A673 (cell line): ENCODE data around the gene TBC1D22A. TPM values are rescaled to one million over a fixed set of nuclear protein-coding genes. Genes with fewer than 3 reads are reported as not detected.

Experiments
- BruUV-seq: library from RNA; stranded (reverse); fragments of 400-500 nt; replicated peaks from 2 replicates; lab custom pipeline; 2021; lab: Mats Ljungman, UMichigan
- CTCF ChIA-PET: fragments of 300-600 bp; sonication (Branson Sonifier 250); formaldehyde crosslinking; loops from one replicate; lab custom pipeline; 2022; ENCODE audit warnings: antibody characterized with exemption; lab: Charles Lee
- POLR2A ChIA-PET: fragments of 300-600 bp; sonication (Branson Sonifier 250); formaldehyde crosslinking; loops from one replicate; lab custom pipeline; 2022; ENCODE audit warnings: antibody characterized with exemption; ENCODE audit not compliant: low non-redundant PET; lab: Charles Lee
- DNase-seq: peaks from one replicate; pipeline ENCODE4 v3.0.0-alpha.2; 2015; ENCODE audit warnings: low spot score
- H3K27ac ChIP-seq: fragments of 200-600 bp; sonication (generic); 2 replicates; pipeline ENCODE4 v1.5.1; 2016; ENCODE audit warnings: mixed run types, low read depth, mild to moderate bottlenecking, mixed read lengths, antibody characterized with exemption, low read length; ENCODE audit not compliant: poor library complexity, severe bottlenecking
- H3K27me3 ChIP-seq: fragments of 200-600 bp; sonication (generic); replicated peaks from 2 replicates; pipeline ENCODE4 v1.6.1; 2017; ENCODE audit warnings: mixed run types, low read depth, mild to moderate bottlenecking, mixed read lengths, antibody characterized with exemption, low read length; ENCODE audit not compliant: insufficient read depth, poor library complexity
- H3K36me3 ChIP-seq: fragments of 200-600 bp; sonication (generic); 2 replicates; pipeline ENCODE4 v1.6.1; 2016; ENCODE audit warnings: mixed run types, mild to moderate bottlenecking, mixed read lengths, antibody characterized with exemption, low read length; ENCODE audit not compliant: insufficient read depth, poor library complexity, severe bottlenecking
- H3K4me1 ChIP-seq: fragments of 200-600 bp; sonication (generic); 2 replicates; pipeline ENCODE4 v1.6.1; 2017; ENCODE audit warnings: mixed run types, mild to moderate bottlenecking, mixed read lengths, antibody characterized with exemption, low read length; ENCODE audit not compliant: insufficient read depth, poor library complexity, severe bottlenecking
- H3K4me3 ChIP-seq: fragments of 200-600 bp; sonication (generic); 2 replicates; pipeline ENCODE4 v1.5.1; 2016; ENCODE audit warnings: low read depth, mixed run types, mild to moderate bottlenecking, mixed read lengths, low read length; ENCODE audit not compliant: poor library complexity, severe bottlenecking
- H3K9me3 ChIP-seq: fragments of 200-600 bp; sonication (generic); 2 replicates; pipeline ENCODE4 v1.6.1; 2016; ENCODE audit warnings: mixed run types, low read depth, mild to moderate bottlenecking, mixed read lengths, antibody characterized with exemption, low read length; ENCODE audit not compliant: poor library complexity, severe bottlenecking
- EZH2 ChIP-seq: fragments of 200-600 bp; sonication (generic); IDR thresholded peaks from 2 replicates; pipeline ENCODE4 v1.6.1; 2017; ENCODE audit warnings: borderline replicate concordance, low read depth, mild to moderate bottlenecking, mixed read lengths, antibody characterized with exemption, low read length; ENCODE audit not compliant: poor library complexity, severe bottlenecking
- intact Hi-C: fragments of 100-400 bp; cut with micrococcal nuclease; formaldehyde crosslinking; loops from one replicate; pipeline ENCODE4 v1.10.0; 2022; ENCODE audit not compliant: unreplicated experiment
- total RNA-seq: library from RNA; stranded (reverse); gene quantifications from 2 replicates; pipeline ENCODE4 v1.2.3, GENCODE V29; 2021
- TF ChIP-seq, protein P1 (sequence below): fragments of 300-800, 200-600 bp; sonication (generic); conservative IDR thresholded peaks from 2 replicates; pipeline ENCODE4 v1.5.1; 2017; ENCODE audit warnings: low read depth, mild to moderate bottlenecking, antibody characterized with exemption, low read length, moderate library complexity, mixed read lengths

The TBC1D22A gene
- total RNA-seq, 1 experiment from 2014 or later = 22.5 TPM

DNA sequence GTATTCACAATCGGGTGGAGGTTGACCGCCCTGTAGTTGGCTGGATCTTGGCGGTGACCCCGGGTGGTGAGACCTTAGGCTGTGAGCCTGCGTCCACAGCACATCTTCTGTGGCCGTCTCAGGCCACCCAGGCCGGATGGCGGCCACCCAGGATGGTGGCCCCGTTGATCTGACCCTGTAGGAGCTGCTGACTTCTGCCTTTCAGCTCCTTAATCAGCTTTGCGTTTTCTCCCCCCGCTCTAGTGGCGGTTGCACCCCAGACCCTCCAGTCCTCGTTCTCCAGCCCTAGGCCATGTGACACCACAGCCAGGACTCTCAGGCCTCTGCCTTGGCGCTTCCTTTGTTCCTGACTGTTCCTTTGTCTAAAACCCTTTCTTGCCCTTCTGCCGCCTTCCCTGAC is 244.0 kb downstream of the TBC1D22A start:
- DNase-seq = no peak
- BruUV-seq = no TSS peak
- ChIA-PET POLR2A (no interaction called here), CTCF (no interaction called here)
- no peaks in the 10 kb centered on the region for H3K36me3 ChIP-seq
- intact Hi-C loops = no loop called here
- H3K4me1 ChIP-seq = no peaks in the 10 kb centered on the region
- H3K9me3 ChIP-seq = no peaks in the 10 kb centered on the region
- H3K27me3 ChIP-seq = no peaks in the 10 kb centered on the region
- no peak overlapping the region for H3K27ac ChIP-seq
- no peak overlapping the region for H3K4me3 ChIP-seq
- TF ChIP-seq, protein P1, sequence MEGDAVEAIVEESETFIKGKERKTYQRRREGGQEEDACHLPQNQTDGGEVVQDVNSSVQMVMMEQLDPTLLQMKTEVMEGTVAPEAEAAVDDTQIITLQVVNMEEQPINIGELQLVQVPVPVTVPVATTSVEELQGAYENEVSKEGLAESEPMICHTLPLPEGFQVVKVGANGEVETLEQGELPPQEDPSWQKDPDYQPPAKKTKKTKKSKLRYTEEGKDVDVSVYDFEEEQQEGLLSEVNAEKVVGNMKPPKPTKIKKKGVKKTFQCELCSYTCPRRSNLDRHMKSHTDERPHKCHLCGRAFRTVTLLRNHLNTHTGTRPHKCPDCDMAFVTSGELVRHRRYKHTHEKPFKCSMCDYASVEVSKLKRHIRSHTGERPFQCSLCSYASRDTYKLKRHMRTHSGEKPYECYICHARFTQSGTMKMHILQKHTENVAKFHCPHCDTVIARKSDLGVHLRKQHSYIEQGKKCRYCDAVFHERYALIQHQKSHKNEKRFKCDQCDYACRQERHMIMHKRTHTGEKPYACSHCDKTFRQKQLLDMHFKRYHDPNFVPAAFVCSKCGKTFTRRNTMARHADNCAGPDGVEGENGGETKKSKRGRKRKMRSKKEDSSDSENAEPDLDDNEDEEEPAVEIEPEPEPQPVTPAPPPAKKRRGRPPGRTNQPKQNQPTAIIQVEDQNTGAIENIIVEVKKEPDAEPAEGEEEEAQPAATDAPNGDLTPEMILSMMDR = no peak
- TF ChIP-seq EZH2 = no peak

DNA sequence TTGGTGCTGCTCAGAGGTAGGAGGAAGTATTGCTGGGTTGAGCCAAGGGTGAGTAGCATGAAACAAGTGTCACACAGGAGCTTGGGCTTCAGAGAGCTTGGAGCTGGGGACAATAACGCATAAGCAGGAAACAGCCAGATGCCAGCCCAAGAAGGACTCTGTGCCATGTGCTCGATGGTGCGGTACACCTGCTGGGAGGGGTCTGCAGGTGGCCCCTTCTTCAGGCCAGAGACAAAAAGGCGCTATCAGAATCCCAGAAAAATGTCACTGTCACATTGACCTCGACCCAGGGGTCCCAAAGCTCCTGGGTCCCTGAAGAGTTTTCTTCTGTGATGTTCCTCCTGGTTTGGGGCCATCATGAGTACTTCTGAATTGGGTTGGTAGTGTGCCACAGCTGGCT is 244.4 kb downstream of the TBC1D22A start:
- no TSS peak for BruUV-seq

DNA sequence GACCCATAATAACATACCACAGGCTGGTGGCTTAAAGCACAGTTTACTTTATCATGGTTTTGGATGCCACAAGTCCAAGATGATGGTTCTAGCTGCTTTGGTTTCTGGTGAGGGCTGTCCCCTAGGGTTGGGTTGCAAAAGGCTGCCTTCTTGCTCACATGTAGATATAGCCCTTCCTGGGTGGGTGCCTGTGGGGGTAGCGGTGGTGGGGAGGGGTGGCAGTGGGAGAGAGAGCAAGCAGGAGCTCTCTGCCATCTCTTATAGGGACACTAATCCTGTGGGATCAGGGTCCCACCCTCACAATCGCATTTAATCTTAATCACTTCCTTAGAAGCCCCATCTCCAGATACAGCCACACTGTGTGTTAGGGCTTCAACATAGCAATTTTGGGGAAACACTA is 245.0 kb downstream of the TBC1D22A start:
- intact Hi-C loops = no loop called here
- POLR2A ChIA-PET = no interaction called here

More for the DNA sequence above, 244.4 kb downstream of the TBC1D22A start:
- Histone ChIP-seq H3K36me3 (no peaks in the 10 kb centered on the region), H3K27ac (no peak overlapping the region), H3K9me3 (no peaks in the 10 kb centered on the region), H3K4me3 (no peak overlapping the region), H3K27me3 (no peaks in the 10 kb centered on the region), H3K4me1 (no peaks in the 10 kb centered on the region)
- intact Hi-C loops = no loop called here
- CTCF ChIA-PET = no interaction called here
- TF ChIP-seq, protein P1 = no peak
- no peak for TF ChIP-seq EZH2
- POLR2A ChIA-PET = no interaction called here
- DNase-seq = no peak

More for the DNA sequence above, 245.0 kb downstream of the TBC1D22A start:
- BruUV-seq = no TSS peak
- DNase-seq = no peak
- H3K9me3 ChIP-seq = no peaks in the 10 kb centered on the region
- H3K36me3 ChIP-seq = no peaks in the 10 kb centered on the region
- TF ChIP-seq, protein P1 = no peak
- TF ChIP-seq EZH2 = no peak
- H3K27me3 ChIP-seq = no peaks in the 10 kb centered on the region
- H3K4me1 ChIP-seq = no peaks in the 10 kb centered on the region
- H3K4me3 ChIP-seq = no peak overlapping the region
- no peak overlapping the region for H3K27ac ChIP-seq
- CTCF ChIA-PET = no interaction called here
